ENCODE results near the gene FASTKD1.

Gene FASTKD1

DNA sequence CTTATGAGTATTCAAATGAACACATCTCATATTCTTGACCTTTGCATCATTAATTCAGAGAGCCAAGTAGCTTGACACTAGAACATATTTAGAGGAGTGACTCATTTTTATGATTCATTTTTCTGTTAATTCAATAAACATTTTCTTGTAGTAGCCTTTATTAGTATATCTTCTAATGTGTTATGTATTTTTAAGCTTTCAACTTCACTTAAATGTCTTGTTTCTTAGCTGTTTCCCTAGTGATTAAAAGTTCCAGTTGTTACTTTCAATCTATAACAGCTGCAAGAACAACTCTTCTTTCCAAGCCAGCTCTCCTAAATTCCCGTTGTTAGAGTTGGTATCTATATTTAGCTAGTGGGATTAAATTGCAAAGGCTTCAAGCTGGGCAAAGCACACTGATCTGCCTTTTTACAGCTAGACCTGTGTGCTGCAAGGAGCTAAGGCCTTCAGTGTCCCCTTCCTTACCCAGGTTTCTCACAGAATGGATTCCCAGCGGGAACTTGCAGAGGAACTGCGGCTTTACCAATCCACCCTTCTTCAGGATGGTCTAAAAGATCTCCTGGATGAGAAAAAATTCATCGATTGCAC lies 64.3 kb downstream of the FASTKD1 start, which contains the start of gene KLHL41:
Gene KLHL41, plus strand, starts transcription at position 405 of the 588 bp plus-strand sequence. Its CDS starts 77 bp downstream, at position 482.
- DNase-seq (ENCODE audit: low read depth in 2 of 2) = no peak

GRCh38 chr2:169507698-169508097 lies 66.0 kb downstream of the FASTKD1 start:
- no peak for DNase-seq (ENCODE audit: low read depth in 2 of 2)

- DNase-seq (ENCODE audit: low read depth in 2 of 2) = no peak
These were observed 69.0 kb downstream of the FASTKD1 start for GRCh38 chr2:169504651-169505050.

GRCh38 chr2:169495310-169495928 lies 78.2 kb downstream of the FASTKD1 start:
- no peak for DNase-seq (ENCODE audit: low read depth in 2 of 2)

GRCh38 chr2:169493360-169493759 lies 80.3 kb downstream of the FASTKD1 start:
- no peak for DNase-seq (ENCODE audit: low read depth in 2 of 2)

DNA sequence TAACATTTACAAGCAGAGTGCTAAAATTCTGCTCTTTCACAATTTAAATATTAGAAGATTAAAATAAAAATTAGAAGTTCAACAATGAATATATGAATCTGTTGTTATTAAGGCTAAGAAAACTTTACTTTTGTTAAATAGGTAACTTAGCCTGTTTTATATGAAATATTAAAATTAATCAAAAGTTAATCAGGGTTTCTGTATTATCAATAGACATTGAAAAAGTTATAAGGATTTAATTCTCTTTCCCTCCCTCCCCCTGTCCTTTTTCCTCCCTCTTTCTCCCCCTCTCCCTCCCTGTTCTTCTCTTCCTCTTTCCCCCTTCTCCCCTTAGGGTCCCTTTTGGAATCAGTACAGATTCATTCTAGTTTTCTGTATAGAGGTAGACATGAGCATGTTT lies 82.3 kb downstream of the FASTKD1 start:
- no peak for DNase-seq (ENCODE audit: low read depth in 2 of 2)

GRCh38 chr2:169490834-169491233 lies 82.8 kb downstream of the FASTKD1 start:
- no peak for DNase-seq (ENCODE audit: low read depth in 2 of 2)

DNA sequence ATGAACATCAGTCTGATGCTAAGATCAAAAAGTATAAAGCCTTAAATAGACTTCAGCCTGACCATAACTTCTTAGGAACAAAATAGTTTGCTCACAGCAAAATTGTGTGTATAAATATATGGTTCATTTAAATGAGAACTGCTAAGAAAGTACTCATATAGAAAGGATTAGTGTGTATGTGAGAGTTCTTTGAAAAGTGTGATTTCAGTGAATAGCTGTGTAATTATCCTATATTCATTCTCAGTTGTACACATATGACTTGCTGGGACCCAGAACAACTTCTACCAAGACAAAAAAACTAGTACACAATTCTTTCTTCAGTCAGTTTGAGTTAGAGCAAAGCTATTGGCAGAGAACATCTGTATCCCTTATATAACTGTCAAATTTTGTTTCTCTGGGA lies 87.2 kb downstream of the FASTKD1 start:
- no peak for DNase-seq (ENCODE audit: low read depth in 2 of 2)

GRCh38 chr2:169485650-169486138 lies 88.0 kb downstream of the FASTKD1 start:
- DNase-seq (ENCODE audit: low read depth in 2 of 2) = no peak

DNA sequence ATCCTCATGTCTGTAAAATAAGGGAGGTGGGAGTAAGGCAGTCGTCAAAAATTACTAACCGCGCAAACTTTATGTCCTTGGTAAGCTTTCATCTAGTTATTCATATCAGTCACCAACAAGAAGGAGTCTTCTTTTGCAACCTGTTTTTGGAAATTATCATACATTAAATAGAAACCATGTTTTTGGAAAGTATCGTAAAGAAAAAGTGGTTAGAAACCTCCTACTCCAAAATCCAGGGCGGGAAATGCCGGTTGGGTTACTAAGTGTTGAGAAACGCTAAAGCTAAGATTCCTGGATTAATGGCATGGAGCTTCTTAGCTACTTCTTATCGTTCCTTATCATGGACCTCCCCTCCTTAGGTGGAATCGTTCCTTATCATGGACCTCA lies 93.6 kb downstream of the FASTKD1 start:
- no peak for DNase-seq (ENCODE audit: low read depth in 2 of 2)
